ENCODE results near the gene SHC1.

- no peak for TF ChIP-seq CTCF (conservative IDR thresholded peaks at IDR 0.05 in 1 of 2, IDR thresholded peaks at IDR 0.05 in 1 of 2; ENCODE audit: extremely low read depth in 1 of 2, insufficient read depth in 1 of 2, low read depth in 1 of 2, low read length in 2 of 2)
- TF ChIP-seq EZH2 (IDR thresholded peaks at IDR 0.05; ENCODE audit: borderline replicate concordance, low read length), result no peak
Observed at GRCh38 chr1:154913273-154913672, 57.3 kb downstream of the SHC1 start.

All from mammary epithelial cell (primary cell).